Activated T-helper 1 cell treated with anti-CD3 and anti-CD28 coated beads, Interleukin-2, amount 50 U/mL, for 16 hours (primary cell): ENCODE measurements around the gene MRTFA.
"Not testable (repeated sequence)": the region's sequence is repeated elsewhere in the genome, so short reads cannot be mapped to it uniquely, and the experiment has no call there.

Experiments used
- DNase-seq, 2 donors: peaks; one replicate each; pipeline ENCODE4 v3.0.0-alpha.2; 2020; ENCODE audit warnings: low read depth in 1 of 2, low spot score in 1 of 2

MRTFA gene

DNA sequence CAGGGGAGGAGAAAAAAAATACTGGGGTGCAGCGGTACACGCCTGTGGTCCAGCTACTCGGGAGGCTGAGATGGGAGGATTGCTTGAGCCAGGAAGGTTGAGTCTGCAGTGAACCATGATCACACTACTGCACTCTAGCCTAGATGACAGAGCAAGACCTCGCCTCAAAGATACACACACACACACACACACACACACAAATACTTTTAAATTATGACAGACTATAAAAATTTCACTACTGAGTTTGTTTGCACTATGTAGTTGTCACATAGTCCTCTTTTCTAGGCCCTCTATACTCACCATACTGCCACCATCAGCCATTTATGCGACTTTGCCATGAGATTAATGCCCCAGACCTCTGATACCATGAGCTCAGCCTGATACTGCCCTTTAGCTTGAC, 109.6 kb downstream of the MRTFA start:
- DNase-seq, result no peak

DNA sequence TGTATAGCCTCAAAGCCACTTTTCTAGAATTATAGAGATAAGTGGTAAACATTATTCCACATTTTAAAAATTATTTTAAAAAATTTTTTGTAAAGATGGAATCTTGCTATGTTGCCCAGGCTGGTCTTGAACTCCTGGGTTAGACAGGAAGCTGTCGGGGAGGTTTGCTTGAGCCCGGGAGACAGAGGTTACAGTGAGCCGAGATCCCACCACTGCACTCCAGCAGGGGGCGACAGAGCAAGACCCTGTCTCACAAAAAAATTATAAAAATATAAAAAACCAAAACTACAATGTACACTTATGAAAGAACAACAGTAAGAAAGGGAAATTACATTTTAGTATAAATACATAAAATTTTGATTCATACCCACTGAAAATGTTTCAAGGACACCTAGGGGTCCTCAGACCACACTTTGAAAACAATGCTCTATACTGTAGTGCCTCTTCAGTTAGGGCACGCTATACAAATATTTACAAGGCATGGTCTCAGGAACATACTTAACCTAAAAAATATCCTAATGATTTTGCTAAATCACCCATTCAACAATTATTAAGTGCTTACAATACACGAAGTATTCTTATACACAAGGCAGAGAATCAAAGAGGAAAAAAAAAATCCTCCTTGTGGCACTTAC, 111.2 kb downstream of the MRTFA start:
- peak; percentile 48 to 60 for DNase-seq

DNA sequence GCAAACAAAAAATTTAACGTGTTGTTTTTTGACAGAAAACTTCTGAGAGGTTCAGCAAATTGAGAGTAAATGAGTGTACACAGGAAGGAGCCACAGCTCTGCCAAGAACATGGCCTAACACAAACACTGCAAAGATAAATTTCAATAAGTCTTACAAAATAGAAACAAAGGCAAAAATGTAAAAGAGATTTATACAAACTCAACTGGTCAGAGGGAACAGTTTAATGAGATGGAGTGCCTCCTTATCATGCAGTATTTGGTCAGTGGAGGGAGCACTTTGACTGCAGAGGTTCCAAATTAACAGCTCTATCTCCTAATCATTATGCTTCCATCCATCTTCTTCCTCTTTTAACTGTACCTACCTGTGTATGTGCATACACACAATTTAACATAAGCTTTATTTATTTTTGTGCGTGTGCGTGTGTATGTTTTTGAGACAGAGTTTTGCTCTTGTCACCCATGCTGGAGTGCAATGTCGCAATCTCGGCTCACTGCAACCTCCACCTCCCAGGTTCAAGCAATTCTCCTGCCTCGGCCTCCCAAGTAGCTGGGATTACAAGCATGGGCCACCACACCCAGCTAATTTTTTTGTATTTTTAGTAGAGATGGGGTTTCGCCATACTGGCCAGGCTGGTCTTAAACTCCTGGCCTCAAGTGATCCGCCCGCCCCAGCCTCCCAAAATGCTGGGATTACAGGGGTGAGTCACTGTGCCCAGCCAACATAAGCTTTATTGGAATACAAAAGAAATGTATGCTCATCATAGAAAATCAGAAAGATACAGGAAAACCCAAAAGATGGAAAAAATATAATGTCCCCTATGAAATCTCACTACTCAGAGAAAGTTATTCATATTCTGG, 111.9 kb downstream of the MRTFA start:
- DNase-seq, result no peak

DNA sequence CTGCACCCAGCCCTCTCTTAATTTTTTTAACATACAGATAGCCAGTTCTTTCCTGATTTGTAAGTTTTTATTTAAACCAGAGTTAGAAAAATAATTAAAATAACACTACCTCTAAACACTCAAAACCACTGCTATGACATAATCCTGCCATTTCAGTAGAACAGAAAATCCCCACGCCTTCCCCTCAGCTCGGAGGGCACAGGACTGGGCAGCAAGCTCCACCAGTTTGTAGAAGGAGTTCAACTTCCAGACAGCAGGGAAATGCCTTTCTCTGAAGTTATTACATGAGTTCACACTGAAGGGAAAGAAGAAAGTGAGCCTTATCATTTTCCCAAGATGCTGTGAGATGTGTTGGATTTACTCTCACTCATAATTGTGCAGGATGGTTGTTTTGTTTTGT, 114.4 kb downstream of the MRTFA start:
- DNase-seq, result no peak

DNA sequence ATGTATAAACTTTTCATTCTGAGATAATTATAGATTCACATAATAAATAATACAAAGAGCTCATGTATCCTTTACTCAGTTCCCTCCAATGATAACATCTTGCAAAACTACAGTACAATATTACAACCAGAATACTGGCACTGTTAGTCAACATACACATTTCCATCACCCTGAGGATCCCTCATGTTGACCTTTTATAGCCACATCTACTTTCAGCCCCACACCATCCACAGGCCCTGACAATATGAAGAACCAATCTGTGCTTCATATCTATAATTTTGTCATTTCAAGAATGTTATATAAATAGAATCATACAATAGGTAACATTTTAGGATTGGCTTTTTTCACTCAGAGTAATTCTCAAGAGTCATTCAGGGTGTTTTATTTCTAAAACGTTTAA, 115.5 kb downstream of the MRTFA start:
- DNase-seq, result no peak

DNA sequence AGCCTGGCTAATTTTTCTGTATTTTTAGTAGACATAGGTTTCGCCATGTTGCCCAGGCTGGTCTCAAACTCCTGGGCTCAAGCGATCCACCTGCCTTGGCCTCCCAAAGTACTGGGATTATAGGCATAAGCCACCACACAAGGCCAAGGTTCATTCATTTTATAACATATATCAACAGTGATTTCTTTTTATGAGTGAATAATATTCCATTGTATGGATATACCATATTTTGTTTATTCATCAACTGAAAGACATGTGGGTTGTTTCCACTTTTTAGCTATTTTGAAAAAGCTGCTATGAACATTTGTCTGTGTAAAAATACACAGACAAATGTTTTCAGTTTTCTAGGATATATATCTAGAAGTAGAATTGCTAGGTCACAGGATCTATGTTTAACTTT, 116.0 kb downstream of the MRTFA start:
- no peak for DNase-seq

DNA sequence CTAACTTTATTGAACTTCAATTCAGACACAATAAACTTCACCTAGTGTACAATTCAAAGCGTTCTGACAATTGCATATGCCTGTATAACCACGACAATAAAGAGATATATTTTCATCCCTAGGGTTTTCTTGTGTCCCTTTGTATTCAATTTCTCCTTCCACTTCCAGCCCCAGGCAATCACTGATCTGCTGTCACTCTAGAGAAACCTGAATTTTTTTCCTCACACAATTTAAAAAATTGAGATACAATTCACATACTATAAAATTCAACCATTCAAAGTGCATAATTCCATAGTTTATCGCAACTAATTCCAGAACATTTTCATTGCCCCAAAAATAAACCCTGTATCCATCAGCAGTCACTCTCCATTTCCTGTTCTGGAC, 116.6 kb downstream of the MRTFA start:
- DNase-seq, result no peak

DNA sequence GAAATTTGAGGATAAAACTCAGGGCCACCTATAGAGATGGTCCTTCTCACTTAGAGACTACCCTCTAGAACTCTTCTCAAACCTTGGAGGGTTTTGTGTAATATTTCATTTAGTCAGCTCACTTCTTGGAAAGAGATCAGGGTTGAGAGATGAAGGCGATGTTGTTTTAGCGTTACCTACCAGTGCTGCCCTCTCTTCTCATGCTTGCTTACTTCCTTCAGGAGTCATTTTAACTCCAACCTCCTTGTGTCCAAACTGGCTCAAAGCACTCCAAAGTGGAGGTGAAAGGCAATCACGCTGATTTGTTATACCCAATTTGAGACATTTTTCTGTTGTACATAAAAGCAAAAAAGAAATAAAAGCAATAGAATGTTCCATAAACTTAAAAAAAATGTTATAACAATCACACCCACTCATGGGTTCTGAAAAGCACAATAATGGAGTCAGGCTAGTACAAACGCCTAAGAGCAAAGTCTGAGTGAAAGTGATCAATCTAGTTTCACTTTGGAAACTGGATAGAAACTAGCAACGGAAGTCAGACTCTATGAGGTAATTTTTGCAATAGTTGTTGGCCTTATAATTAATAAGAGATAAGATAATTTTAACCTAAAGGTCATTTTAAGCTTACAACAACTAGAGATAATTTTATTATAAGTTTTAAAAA, 117.1 kb downstream of the MRTFA start:
- DNase-seq, result no peak

DNA sequence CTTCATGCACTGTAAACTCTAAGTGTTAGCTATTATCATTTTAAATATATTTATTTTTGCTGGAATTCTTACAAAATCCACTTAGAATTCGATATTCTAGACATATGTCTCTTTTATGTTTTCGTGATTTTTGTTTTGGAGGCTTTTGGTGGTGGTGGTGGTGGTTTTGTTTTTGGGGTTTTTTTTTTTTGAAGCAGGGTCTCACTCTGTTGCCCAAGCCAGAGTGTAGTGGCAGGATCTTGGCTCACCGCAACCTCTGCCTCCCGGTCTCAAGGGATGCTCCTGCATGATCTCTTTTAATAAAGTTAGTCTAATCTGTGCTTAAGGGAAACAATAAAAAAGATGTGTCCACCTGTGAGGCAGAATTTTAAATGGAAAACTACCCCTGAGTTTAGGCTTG, 117.7 kb downstream of the MRTFA start:
- DNase-seq, result no peak

DNA sequence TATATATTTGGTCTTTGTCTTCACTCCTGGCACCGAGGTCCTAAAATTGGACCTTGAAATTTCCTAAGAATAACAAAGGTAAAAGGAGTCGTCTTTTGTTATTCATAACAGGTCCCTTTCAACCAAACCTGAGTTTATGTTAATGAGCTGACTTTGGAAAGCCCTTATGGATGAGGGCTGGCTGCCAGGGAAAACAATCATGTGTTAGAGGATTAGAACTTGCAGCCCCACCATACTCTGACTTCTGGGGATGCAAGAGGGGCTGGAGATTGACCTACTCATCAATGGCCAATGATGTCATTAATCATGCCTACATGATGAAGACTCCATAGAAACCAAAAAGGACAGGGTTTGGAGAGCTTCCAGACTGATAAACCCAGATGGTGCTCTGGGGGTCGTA, 118.9 kb downstream of the MRTFA start:
- DNase-seq, result no peak

DNA sequence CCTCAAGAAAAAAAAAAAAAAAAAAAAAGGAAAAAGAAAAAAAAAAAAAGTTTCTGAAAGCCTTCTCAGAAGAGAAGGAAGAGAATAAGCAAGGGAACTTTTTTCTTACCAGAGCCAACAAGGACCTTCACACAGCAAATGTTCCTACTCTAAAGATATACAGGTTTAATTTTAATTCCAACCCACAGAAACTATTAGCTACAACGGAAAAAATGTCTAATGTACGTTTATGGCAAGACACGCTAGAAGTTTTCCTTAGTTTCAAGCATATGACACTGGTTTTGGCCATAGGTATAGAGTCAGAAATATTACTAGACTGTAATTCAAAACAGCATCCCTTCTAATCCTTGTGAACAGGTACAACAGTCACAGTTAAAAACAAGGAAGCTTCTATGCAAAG, 120.1 kb downstream of the MRTFA start:
- DNase-seq, result no peak

DNA sequence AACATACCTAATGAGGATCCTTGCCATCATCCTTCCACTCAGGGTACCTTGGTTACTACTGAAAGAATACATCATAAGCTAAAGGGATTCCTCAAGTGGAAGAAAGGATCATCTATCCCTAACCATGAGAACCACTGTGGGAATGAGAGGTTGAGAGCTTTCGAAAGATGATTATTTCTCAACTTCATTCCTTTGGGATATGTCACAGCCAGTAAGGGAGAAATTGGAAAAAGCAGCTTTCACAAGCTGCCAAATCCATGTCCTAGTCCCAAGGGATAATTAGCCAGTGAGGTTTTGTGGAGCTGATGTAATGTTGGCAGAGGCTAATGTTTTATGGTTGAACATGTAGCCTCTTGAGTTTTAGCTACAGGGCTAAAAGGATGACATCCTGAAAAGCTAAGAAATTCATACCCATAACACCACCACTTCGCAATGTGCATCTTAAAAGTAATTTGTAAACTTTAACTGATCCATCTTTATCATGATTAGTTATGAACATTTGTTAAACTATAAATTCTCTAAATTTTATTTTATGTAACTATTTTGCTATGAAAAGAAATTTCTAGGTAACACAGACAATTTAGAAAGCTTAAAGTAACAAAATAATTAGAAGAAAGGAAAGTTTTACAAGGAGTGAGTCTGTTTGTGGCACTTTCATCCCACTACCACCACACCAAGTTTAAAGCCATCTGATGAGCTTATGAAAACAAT, 123.9 kb downstream of the MRTFA start:
- DNase-seq, result no peak

DNA sequence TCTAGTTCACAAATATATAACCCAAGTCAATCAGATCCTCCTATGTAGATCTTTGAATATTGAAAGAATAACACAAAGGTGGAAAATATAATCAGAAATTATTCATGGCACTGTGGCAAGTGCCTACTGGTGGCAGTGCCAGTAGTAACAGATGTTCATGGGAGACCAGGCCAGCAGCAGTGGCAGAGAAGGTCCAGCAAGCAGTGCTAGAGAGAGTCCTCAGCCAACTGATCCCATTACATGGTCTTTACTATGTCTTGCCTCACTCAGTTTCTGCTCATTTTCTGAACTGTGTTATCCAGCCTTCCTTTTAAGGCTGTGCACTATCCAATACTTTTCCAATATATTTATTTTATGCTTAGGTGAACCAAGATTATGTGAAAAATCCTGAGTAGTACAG, 124.9 kb downstream of the MRTFA start:
- no peak for DNase-seq

DNA sequence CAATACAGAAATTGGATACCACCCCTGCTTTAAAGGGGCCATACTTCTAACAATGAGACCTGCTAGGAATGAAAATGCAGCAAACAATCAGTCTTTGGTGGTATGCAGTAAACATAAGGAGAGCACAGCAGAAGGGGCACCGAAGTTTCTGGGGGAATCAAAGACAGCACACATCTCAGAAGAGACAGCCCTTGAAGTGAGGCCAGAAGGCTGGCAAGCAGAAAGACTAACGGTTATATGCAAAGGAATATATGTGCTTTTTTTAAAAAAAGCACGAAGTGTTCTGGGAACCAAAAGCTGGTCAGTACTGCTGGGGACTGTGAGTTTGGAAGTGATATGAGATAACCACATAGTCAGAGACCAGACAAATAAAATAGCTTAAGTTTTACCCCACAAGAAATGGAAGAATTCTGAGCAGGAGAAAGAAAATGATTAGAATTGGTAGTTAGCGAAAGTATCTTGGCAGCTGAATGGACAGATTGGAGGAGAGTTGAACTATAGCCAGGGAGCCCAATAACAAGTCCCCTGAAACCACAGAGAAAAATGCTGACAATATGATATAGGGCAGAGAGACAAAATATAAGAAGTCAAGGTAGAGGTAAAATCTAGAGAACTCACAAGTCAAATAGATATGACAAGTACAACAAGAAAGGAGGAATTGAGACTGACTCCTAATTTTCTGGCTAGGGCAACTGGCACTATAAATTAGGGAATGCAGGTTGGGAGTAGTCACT, 125.7 kb downstream of the MRTFA start:
- no peak for DNase-seq

DNA sequence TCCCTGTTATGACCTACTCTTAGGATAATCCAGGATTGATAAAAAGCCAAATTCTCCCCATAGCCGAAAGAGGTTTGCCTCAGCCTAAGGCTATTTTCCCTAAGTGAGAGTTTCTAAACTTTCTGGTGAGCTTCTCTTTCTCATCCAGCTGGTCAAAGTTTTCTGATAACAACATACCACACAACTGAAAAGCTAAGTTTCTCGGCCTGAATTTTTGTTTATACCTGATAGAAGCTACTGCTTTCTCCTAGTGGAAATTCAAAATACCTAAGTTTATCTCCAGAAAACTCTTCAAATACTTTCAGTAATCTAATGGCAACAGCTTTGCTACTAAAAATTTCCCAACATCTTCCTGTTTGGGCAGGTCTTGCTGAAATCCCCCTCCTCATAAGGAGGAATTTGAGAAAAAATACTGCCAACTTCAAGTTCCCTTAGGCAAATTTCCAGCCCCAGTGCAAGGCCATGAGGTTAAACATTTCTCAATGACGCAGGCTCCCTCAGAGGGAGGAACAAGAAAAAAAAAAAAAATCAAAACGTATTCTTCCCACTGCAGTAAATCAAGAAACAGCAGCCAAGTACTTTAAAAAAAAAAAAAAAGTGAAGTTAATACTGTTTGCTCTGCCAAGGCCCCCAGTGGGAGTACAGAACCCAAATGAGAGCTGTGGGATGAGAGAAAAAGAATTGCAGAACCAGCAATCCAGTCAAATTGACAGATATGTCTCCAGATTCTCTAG, 127.0 kb downstream of the MRTFA start:
- no peak for DNase-seq

DNA sequence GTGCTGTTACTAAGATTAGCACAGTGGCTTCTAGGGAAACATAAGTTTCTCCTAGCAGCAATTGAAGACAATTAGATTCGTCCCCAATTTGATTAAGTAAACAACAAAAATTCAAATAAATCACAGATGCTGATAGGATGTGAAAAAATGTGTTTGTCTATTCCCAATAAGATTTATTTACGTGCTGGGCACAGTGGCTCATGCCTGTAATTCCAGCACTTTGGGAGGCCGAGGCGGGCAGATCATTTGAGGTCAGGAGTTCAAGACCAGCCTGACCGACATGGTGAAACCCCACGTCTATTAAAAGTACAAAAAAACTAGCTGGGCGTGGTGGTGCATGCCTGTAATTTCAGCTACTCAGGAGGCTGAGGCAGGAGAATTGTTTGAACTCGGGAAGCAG, 128.5 kb downstream of the MRTFA start:
- not testable (repeated sequence) for DNase-seq

DNA sequence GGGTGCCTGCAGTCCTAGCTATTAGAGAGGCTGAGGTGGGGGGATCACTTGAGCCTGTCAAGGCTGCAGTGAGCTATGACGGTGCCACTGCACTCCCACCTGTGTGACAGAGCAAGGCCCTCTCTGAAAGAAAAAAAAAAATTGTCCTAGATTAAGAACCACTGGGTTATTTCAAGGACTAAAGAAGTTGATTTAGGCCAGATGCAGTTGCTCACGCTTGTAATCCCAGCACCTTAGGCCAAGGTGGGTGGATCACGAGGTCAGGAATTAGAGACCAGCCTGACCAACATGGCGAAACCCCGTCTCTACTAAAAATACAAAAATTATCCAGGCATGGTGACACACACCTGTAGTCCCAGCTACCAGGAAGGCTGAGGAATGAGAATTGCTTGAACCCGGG, 129.0 kb downstream of the MRTFA start:
- DNase-seq, result no peak

DNA sequence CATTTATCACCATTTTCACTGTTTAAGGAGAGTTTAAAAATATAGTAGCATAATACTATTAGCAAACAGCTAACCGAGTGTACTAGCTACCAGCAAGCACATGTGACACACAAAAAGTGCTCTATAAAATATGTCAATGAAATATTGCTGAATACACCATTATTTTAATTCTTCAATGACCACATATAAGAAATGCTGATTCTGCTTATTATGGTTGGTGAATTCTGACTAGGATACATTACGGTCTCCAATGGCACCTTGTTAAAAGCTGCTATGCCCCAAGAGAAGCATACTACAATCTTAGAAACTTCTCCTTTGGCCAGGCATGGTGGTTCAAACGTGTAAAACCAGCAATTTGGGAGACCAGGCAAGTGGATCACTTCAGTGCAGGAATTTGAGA, 129.8 kb downstream of the MRTFA start:
- DNase-seq, result no peak

DNA sequence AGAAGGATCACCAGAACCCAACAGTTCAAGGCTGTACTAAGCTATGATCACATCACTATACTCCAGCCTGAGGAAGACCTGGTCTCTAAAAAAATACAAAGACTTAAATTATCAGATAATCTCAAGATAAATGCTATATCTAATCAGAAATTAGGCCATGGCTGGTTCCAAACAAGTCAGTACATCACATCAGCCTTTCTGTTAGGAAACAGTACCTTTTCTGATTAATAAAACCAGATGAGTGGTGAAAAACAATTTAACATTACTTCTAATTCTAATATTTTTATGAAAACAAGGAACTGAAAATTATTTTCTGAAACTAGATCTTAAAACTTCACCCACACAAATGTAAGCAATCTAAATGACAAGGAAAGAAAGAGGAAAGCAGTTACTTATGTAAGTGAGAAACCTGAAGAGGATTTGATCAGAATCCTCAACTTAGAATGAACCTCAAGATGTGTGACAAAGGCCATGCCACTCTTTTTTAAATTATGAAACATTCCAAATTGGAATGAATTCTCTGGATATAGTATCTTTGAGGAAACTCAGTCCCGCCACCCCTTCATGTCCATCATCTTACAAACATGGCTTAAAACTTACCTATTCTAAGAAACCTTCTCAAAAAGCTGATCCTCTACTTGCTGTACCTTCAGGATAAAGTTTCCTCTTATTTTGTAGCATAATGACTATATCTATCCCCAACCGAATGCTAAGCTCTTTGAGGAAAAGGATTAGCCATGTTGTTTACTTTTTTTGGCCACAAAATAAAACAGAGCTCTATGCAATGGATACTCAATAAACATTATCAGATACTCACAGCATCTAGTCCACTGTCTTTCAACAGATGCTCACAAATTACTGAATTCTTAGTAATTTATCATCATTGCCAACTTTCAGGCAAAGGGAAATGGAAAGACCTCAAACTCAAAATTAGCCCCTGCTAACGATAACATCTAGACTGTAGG, 132.0 kb downstream of the MRTFA start:
- no peak for DNase-seq
